ENCODE measurements around the gene PPT1.

- TF ChIP-seq ZNF138 (tag by site-specific recombination; IDR thresholded peaks at IDR 0.05; ENCODE audit: borderline replicate concordance) (no peak), YY1 (tag by site-specific recombination; IDR thresholded peaks at IDR 0.05) (no peak), CTCF (tag by site-specific recombination; IDR thresholded peaks at IDR 0.05) (no peak), ZNF560 (tag by site-specific recombination; IDR thresholded peaks at IDR 0.05; ENCODE audit: borderline replicate concordance) (no peak), MYNN (tag by site-specific recombination; IDR thresholded peaks at IDR 0.05; ENCODE audit: borderline replicate concordance) (no peak), ZNF2 (tag by site-specific recombination; IDR thresholded peaks at IDR 0.05) (no peak), ZNF10 (tag by site-specific recombination; IDR thresholded peaks at IDR 0.05) (no peak)
- TF ChIP-seq, protein P1, sequence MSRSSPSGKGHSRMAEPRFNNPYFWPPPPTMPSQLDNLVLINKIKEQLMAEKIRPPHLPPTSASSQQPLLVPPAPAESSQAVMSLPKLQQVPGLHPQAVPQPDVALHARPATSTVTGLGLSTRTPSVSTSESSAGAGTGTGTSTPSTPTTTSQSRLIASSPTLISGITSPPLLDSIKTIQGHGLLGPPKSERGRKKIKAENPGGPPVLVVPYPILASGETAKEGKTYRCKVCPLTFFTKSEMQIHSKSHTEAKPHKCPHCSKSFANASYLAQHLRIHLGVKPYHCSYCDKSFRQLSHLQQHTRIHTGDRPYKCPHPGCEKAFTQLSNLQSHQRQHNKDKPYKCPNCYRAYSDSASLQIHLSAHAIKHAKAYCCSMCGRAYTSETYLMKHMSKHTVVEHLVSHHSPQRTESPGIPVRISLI (tag by site-specific recombination; IDR thresholded peaks at IDR 0.05), result no peak
- TF ChIP-seq, protein P2, sequence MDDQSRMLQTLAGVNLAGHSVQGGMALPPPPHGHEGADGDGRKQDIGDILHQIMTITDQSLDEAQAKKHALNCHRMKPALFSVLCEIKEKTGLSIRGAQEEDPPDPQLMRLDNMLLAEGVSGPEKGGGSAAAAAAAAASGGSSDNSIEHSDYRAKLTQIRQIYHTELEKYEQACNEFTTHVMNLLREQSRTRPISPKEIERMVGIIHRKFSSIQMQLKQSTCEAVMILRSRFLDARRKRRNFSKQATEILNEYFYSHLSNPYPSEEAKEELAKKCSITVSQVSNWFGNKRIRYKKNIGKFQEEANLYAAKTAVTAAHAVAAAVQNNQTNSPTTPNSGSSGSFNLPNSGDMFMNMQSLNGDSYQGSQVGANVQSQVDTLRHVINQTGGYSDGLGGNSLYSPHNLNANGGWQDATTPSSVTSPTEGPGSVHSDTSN (CRISPR knock-in tag; IDR thresholded peaks at IDR 0.05), result no peak
- TF ChIP-seq, protein P3, sequence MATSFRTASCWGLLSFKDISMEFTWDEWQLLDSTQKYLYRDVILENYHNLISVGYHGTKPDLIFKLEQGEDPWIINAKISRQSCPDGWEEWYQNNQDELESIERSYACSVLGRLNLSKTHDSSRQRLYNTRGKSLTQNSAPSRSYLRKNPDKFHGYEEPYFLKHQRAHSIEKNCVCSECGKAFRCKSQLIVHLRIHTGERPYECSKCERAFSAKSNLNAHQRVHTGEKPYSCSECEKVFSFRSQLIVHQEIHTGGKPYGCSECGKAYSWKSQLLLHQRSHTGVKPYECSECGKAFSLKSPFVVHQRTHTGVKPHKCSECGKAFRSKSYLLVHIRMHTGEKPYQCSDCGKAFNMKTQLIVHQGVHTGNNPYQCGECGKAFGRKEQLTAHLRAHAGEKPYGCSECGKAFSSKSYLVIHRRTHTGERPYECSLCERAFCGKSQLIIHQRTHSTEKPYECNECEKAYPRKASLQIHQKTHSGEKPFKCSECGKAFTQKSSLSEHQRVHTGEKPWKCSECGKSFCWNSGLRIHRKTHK (tag by site-specific recombination; IDR thresholded peaks at IDR 0.05), result no peak
Measured at GRCh38 chr1:40114400-40114799, 17.3 kb upstream of the PPT1 start.
